ENCODE measurements around the gene TUBB6. TPM values are rescaled to one million over a fixed set of nuclear protein-coding genes. Genes with fewer than 3 reads are reported as not detected.

The TUBB6 gene
- total and polyA plus RNA-seq, 2 of the 13 experiments (the other 11 are each of a cell fraction or from before 2014, with no cell fraction given) = 9.9 to 28.6 TPM

GRCh38 chr18:12334366-12334808 lies 26.3 kb downstream of the TUBB6 start (continued):
- no peak for TF ChIP-seq ZNF704 (CRISPR knock-in tag; IDR thresholded peaks at IDR 0.05; ENCODE audit: borderline replicate concordance)
- TF ChIP-seq RBM39 (IDR thresholded peaks at IDR 0.05; ENCODE audit: low read depth, low read length, poor library complexity, severe bottlenecking) = no peak
- TF ChIP-seq, protein P1, sequence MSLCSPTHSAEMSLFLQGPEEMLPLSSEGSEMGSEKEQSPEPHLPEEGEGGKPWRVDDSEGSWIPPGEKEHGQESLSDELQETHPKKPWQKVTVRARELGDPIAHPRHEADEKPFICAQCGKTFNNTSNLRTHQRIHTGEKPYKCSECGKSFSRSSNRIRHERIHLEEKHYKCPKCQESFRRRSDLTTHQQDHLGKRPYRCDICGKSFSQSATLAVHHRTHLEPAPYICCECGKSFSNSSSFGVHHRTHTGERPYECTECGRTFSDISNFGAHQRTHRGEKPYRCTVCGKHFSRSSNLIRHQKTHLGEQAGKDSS (CRISPR knock-in tag; IDR thresholded peaks at IDR 0.05; ENCODE audit: borderline replicate concordance, low read depth) = no peak
- TF ChIP-seq HOXA7 (CRISPR knock-in tag; IDR thresholded peaks at IDR 0.05) = no peak
- TF ChIP-seq, protein P2, sequence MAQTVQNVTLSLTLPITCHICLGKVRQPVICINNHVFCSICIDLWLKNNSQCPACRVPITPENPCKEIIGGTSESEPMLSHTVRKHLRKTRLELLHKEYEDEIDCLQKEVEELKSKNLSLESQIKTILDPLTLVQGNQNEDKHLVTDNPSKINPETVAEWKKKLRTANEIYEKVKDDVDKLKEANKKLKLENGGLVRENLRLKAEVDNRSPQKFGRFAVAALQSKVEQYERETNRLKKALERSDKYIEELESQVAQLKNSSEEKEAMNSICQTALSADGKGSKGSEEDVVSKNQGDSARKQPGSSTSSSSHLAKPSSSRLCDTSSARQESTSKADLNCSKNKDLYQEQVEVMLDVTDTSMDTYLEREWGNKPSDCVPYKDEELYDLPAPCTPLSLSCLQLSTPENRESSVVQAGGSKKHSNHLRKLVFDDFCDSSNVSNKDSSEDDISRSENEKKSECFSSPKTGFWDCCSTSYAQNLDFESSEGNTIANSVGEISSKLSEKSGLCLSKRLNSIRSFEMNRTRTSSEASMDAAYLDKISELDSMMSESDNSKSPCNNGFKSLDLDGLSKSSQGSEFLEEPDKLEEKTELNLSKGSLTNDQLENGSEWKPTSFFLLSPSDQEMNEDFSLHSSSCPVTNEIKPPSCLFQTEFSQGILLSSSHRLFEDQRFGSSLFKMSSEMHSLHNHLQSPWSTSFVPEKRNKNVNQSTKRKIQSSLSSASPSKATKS (CRISPR knock-in tag; IDR thresholded peaks at IDR 0.05) = no peak

GRCh38 chr18:12334863-12335262 lies 26.8 kb downstream of the TUBB6 start:
- TF ChIP-seq, protein P3, sequence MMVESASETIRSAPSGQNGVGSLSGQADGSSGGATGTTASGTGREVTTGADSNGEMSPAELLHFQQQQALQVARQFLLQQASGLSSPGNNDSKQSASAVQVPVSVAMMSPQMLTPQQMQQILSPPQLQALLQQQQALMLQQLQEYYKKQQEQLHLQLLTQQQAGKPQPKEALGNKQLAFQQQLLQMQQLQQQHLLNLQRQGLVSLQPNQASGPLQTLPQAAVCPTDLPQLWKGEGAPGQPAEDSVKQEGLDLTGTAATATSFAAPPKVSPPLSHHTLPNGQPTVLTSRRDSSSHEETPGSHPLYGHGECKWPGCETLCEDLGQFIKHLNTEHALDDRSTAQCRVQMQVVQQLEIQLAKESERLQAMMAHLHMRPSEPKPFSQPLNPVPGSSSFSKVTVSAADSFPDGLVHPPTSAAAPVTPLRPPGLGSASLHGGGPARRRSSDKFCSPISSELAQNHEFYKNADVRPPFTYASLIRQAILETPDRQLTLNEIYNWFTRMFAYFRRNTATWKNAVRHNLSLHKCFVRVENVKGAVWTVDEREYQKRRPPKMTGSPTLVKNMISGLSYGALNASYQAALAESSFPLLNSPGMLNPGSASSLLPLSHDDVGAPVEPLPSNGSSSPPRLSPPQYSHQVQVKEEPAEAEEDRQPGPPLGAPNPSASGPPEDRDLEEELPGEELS (CRISPR knock-in tag; IDR thresholded peaks at IDR 0.05) = no peak
- TF ChIP-seq PRPF4 (IDR thresholded peaks at IDR 0.05; ENCODE audit: low read depth, low read length, poor library complexity, severe bottlenecking) (no peak), ZNF687 (CRISPR knock-in tag; IDR thresholded peaks at IDR 0.05) (no peak), ZGPAT (CRISPR knock-in tag; IDR thresholded peaks at IDR 0.05) (no peak)
- Histone ChIP-seq H3K4me3 (replicated peaks in 1 of 3; ENCODE audit: insufficient read depth in 1 of 3, low read depth in 2 of 3, low read length in 3 of 3) (no peak overlapping the region), H3K4me2 (ENCODE audit: low read depth, low read length) (no peak overlapping the region), H3K36me3 (replicated peaks in 1 of 2; ENCODE audit: control insufficient read depth in 1 of 2, insufficient read depth in 2 of 2, low read length in 2 of 2) (peaks cover 16 to 30% of the 10 kb centered on the region in 2 experiments), H2AFZ (ENCODE audit: low read length) (no peak overlapping the region), H3K27ac (ENCODE audit: extremely low read length, insufficient read depth, low read length) (no peak overlapping the region), H3K79me2 (ENCODE audit: insufficient read depth, low read length) (no peaks in the 10 kb centered on the region), H3K27me3 (ENCODE audit: control insufficient read depth in 1 of 2, insufficient read depth in 2 of 2, low read length in 2 of 2) (no peaks in the 10 kb centered on the region), H3K4me1 (ENCODE audit: insufficient read depth, low read length) (peaks cover 23% of the 10 kb centered on the region), H3K9me3 (ENCODE audit: low read length) (no peaks in the 10 kb centered on the region), H4K20me1 (ENCODE audit: insufficient read depth, low read length) (peaks cover 19% of the 10 kb centered on the region), H3K9ac (ENCODE audit: insufficient read depth, low read depth, low read length) (no peak overlapping the region)
- intact Hi-C loops (cut with micrococcal nuclease; ENCODE audit: unreplicated experiment) (no loop called here), in situ Hi-C loops (cut with HindIII; ENCODE audit: extremely low pct_ligation_motif_present, low pct_unique_long_range_greater_than_20kb) (no loop called here)
- BruUV-seq (replicated peaks) = no TSS peak
- WGBS (ENCODE audit: low lambda C conversion rate) = 98% methylated on average over 2 of the region's 2 CpGs
- ChIA-PET CTCF (ENCODE audit: low intra/inter-chr PET ratio, low total read pairs) (no interaction called here), POLR2A (no interaction called here)
- DNase-seq (ENCODE audit: low spot score) = no peak
- FAIRE-seq = no peak
- no peak for ATAC-seq

Data from HepG2 (cell line).